K562 treated with DMSO at 1 percent for 48 hours (cell line): ENCODE measurements around the gene GRAP2. TPM values are rescaled to one million over a fixed set of nuclear protein-coding genes. Genes with fewer than 3 reads are reported as not detected.

Source experiments
- total RNA-seq: library from RNA; unstranded; fragments of 300-600 nt; gene quantifications from 2 replicates; pipeline ENCODE4 v1.2.3, GENCODE V29; 2022; ENCODE audit warnings: low replicate concordance; ENCODE audit errors: extremely low read depth

Gene GRAP2
- total RNA-seq = not detected in 2 replicates

DNA sequence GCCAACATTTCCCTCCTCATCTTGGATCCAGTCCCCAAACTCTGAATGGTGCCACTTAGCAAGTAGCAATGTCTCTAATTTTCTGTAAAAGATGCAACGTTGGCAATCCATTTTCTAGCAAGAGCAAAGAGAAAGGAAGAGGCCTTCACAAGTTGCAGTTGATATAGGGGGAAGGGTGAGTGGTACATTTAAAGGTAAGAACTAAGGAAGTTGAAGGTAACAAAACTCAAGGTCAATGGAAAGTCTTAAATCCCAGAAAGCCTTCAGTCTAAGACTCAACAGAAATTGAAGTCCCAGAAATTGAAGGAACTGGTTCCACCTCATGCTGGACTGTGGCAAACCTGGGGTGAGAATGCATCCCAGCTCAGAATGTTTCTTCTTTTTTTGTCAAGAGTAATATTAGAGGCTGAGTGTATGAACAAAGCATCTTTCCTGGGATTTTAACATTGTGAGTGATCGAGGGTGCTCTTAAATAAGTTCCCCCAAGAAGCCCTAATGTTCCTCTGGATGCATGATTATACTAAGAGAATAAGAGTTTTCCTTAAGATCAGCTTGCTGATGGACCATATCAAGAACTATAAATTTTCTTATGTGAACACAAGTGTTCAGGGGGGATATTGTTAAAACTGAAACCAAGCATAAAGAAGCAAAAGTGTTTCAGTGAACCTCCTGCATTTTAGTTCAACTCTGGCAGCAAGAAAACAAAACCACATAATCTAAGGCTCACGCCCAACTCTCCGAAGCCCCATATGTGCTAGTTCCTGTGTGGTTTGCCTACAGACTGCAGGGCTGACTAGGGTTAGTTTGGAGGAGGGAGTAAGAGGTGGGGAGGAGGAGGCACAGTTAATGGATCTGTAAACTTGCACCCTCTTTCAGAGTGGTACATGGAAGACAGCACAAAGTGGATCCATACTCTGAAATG lies at the start of gene GRAP2:
TSS of gene GRAP2 (plus strand) at position 779 of the 922 bp plus-strand sequence. CDS start 46,023 bp downstream, outside the sequence.

GRCh38 chr22:39893526-39893925 lies 7.4 kb upstream of the GRAP2 start, which contains the start of gene ENTHD1:
Gene ENTHD1, minus strand, starts transcription at chr22:39893760. Its CDS starts 6,012 bp downstream, at chr22:39887748.

DNA sequence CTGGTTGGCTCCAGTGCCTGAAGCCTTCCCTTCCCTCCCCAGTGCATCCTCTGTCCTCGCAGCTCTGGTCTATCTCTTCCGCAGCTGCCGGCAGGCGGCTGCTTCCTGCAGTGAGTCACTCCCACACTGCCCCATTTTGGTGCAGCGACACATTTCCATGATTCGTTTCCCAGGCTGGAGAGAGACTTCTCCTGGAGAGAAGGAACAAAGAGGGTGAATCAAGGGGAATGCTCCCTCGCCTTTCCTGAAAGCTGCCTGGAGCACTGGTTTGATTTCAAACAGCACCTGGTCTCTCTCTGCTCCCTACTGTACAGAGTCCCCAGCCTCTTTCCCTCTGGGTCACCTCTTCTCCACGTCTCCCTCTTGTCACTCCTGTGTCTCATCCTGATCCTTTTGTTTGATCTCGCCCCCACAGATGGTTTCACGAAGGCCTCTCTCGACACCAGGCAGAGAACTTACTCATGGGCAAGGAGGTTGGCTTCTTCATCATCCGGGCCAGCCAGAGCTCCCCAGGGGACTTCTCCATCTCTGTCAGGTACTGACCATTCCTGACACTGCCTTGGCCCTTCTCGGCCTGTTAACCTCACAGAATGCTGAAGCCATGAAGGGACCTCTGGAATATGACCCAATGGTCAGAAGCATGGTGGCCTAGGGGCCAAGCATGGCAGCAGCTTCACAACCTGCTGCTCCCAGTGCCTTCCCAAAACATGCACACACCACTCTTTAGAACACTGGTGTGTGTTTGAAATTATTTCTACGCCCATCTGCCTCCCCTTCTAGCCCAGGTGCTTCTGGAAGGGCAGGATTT lies 59.0 kb downstream of the GRAP2 start, which contains the start of gene TMA7B:
TSS of gene TMA7B (plus strand) at position 758 of the 808 bp plus-strand sequence. CDS start 3,978 bp downstream, outside the sequence.

GRCh38 chr22:39994566-39995392 lies 93.9 kb downstream of the GRAP2 start, which contains the start of gene FAM83F:
Gene FAM83F, plus strand, starts transcription at chr22:39994954. Its CDS starts 89 bp downstream, at chr22:39995043.

Other genes with a start within 250 kb of the GRAP2 start
- not detected in 2 replicates for gene ENTHD1, start 7.3 kb upstream of the GRAP2 start, total RNA-seq
- gene TMA7B, start 59.3 kb downstream of the GRAP2 start, total RNA-seq = not detected in 2 replicates
- gene FAM83F, start 93.9 kb downstream of the GRAP2 start, total RNA-seq = not detected in 2 replicates